Esophagus mucosa (tissue), 1 donor: ENCODE data around the gene SMARCB1. TPM values are rescaled to one million over a fixed set of nuclear protein-coding genes. Genes with fewer than 3 reads are reported as not detected.

Experiments used
- ATAC-seq: fragments of 200-7000 bp; cut with Tn5 transposase; one replicate; pipeline ENCODE4 v1.9.1; 2020
- total RNA-seq: library from RNA; stranded (reverse); gene quantifications from one replicate; pipeline ENCODE4 v1.2.4, GENCODE V29; 2023
- donor health status: DM: yes; HTN: yes; CAD: no.

Gene SMARCB1
- total RNA-seq, 1 donor from 2014 or later = 60.3 TPM

GRCh38 chr22:23781065-23781464, 5.7 kb upstream of the SMARCB1 start:
- ATAC-seq = no peak

GRCh38 chr22:23781511-23782183, 5.1 kb upstream of the SMARCB1 start:
- ATAC-seq = peak; percentile 80

- ATAC-seq = no peak
Observed at GRCh38 chr22:23782252-23782651, 4.5 kb upstream of the SMARCB1 start.

- no peak for ATAC-seq
Observed at GRCh38 chr22:23782703-23783102, 4.1 kb upstream of the SMARCB1 start.

GRCh38 chr22:23783265-23784150, 3.3 kb upstream of the SMARCB1 start:
- no peak for ATAC-seq

GRCh38 chr22:23784215-23784732, 2.5 kb upstream of the SMARCB1 start:
- ATAC-seq = no peak

- ATAC-seq = no peak
Observed at GRCh38 chr22:23786261-23786710, 480 bp upstream of the SMARCB1 start.

- ATAC-seq = no peak
Observed at GRCh38 chr22:23787600-23787896, 782 bp downstream of the SMARCB1 start.

- ATAC-seq = no peak
Observed at GRCh38 chr22:23787910-23788309, 1.1 kb downstream of the SMARCB1 start.

- no peak for ATAC-seq
Observed at GRCh38 chr22:23789121-23789520, 2.4 kb downstream of the SMARCB1 start.

- no peak for ATAC-seq
Observed at GRCh38 chr22:23789638-23790037, 2.9 kb downstream of the SMARCB1 start.

- no peak for ATAC-seq
Observed at GRCh38 chr22:23790819-23791737, 4.3 kb downstream of the SMARCB1 start.

- peak; percentile 24 for ATAC-seq
Observed at GRCh38 chr22:23791738-23792645, 5.2 kb downstream of the SMARCB1 start.

GRCh38 chr22:23793326-23793725, 6.6 kb downstream of the SMARCB1 start:
- ATAC-seq = no peak

GRCh38 chr22:23796461-23796860, 9.7 kb downstream of the SMARCB1 start:
- no peak for ATAC-seq

- ATAC-seq = peak; percentile 24
Observed at GRCh38 chr22:23800297-23801237, 13.8 kb downstream of the SMARCB1 start.

- no peak for ATAC-seq
Observed at GRCh38 chr22:23801238-23801821, 14.6 kb downstream of the SMARCB1 start.

GRCh38 chr22:23801886-23802377, 15.2 kb downstream of the SMARCB1 start:
- ATAC-seq = no peak

- ATAC-seq = no peak
Observed at GRCh38 chr22:23803001-23803819, 16.4 kb downstream of the SMARCB1 start.
